ENCODE results near the gene PTPRK. TPM values are rescaled to one million over a fixed set of nuclear protein-coding genes. Genes with fewer than 3 reads are reported as not detected.

The PTPRK gene
- total RNA-seq, 1 experiment from 2014 or later, result 89.3 TPM

DNA sequence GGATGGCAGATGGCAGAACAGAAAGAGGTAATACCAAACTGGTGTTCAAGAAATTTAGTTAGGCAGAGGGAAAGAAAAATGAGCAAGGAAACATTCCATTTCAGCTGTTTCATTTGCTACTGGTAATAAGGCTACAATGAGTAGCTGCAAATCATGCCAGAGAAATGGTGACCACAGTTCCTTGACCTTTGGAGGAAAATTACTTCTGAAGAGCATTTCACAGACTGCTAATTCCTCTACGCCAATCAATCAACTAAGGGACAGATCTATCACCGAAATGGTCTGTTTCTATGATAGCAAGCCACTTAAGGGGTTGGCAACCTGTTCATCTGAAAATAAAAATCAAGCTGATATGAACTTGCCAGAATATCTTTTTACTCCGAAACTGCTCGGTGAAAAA, 119.5 kb downstream of the PTPRK start:
- intact Hi-C loops (cut with micrococcal nuclease; ENCODE audit: unreplicated experiment), result no loop called here
- no peak overlapping the region for H2AFZ ChIP-seq
- no peaks in the 10 kb centered on the region; the same call in 1 of the 2 replicates for H3K36me3 ChIP-seq (ENCODE audit: low read depth)
- no peak overlapping the region for H3K4me2 ChIP-seq
- DNase-seq, result no peak
- H3K27me3 ChIP-seq (ENCODE audit: insufficient read depth, low read depth), result no peaks in the 10 kb centered on the region
- ChIA-PET POLR2A (ENCODE audit: unreplicated experiment) (interaction anchor here (0.7 kb wide), 1 partner anchor 786 kb away, joined by 4 read pairs; no protein-coding TSS in a partner anchor), CTCF (no interaction called here)
- H3K9me3 ChIP-seq (ENCODE audit: insufficient read depth, low read depth), result no peaks in the 10 kb centered on the region
- no peaks in the 10 kb centered on the region; the same call in 1 of the 2 replicates for H3F3A ChIP-seq (ENCODE audit: insufficient read depth, low read depth)
- no peak overlapping the region for H3K4me3 ChIP-seq
- H3K9me2 ChIP-seq (ENCODE audit: insufficient read depth), result no peaks in the 10 kb centered on the region
- TF ChIP-seq EZH2 (IDR thresholded peaks at IDR 0.05; ENCODE audit: low read depth), result no peak
- TF ChIP-seq, protein P1, sequence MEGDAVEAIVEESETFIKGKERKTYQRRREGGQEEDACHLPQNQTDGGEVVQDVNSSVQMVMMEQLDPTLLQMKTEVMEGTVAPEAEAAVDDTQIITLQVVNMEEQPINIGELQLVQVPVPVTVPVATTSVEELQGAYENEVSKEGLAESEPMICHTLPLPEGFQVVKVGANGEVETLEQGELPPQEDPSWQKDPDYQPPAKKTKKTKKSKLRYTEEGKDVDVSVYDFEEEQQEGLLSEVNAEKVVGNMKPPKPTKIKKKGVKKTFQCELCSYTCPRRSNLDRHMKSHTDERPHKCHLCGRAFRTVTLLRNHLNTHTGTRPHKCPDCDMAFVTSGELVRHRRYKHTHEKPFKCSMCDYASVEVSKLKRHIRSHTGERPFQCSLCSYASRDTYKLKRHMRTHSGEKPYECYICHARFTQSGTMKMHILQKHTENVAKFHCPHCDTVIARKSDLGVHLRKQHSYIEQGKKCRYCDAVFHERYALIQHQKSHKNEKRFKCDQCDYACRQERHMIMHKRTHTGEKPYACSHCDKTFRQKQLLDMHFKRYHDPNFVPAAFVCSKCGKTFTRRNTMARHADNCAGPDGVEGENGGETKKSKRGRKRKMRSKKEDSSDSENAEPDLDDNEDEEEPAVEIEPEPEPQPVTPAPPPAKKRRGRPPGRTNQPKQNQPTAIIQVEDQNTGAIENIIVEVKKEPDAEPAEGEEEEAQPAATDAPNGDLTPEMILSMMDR (conservative IDR thresholded peaks at IDR 0.05), result no peak
- no TSS peak for BruUV-seq (replicated peaks)
- H3K79me2 ChIP-seq (ENCODE audit: low read depth), result peaks cover 13% of the 10 kb centered on the region; the same call in 1 of the 2 replicates
- H3K4me1 ChIP-seq (replicated peaks; ENCODE audit: insufficient read depth), result no peaks in the 10 kb centered on the region
- no peak overlapping the region for H3K27ac ChIP-seq
- H4K20me1 ChIP-seq (ENCODE audit: insufficient read depth), result no peaks in the 10 kb centered on the region

DNA sequence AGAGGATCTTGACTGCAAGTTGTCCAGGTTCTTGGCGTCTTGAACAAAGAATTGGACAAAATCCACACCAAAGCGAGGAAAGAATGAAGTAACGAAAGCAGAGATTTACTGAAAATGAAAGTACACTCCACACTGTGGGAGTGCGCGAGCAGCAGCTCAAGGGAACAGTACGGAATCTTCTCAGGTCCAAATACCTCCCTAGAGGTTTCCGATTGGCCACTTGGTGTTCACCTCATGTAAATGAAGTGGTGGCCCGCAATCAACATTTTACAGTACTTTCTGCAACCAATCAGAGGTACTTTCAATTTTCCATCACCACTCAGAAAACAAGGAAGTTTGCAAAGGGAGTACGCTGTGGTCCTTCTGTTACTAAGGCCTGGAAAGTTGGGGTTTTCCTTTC, 122.4 kb downstream of the PTPRK start:
- no peak for TF ChIP-seq EZH2 (IDR thresholded peaks at IDR 0.05; ENCODE audit: low read depth)
- TF ChIP-seq, protein P1 (conservative IDR thresholded peaks at IDR 0.05), result no peak
- CTCF ChIA-PET, result no interaction called here
- POLR2A ChIA-PET (ENCODE audit: unreplicated experiment), result no interaction called here
- Histone ChIP-seq H2AFZ (no peak overlapping the region), H3K4me2 (no peak overlapping the region), H3K4me3 (no peak overlapping the region), H3K36me3 (ENCODE audit: low read depth) (no peaks in the 10 kb centered on the region; the same call in none of the 2 replicates), H3F3A (ENCODE audit: insufficient read depth, low read depth) (peaks cover 10% of the 10 kb centered on the region; the same call in 1 of the 2 replicates), H3K27ac (no peak overlapping the region), H4K20me1 (ENCODE audit: insufficient read depth) (no peaks in the 10 kb centered on the region), H3K9me2 (ENCODE audit: insufficient read depth) (no peaks in the 10 kb centered on the region), H3K79me2 (ENCODE audit: low read depth) (peaks cover 12% of the 10 kb centered on the region; the same call in 1 of the 2 replicates), H3K4me1 (replicated peaks; ENCODE audit: insufficient read depth) (no peaks in the 10 kb centered on the region), H3K27me3 (ENCODE audit: insufficient read depth, low read depth) (no peaks in the 10 kb centered on the region), H3K9me3 (ENCODE audit: insufficient read depth, low read depth) (no peaks in the 10 kb centered on the region)
- DNase-seq, result no peak
- intact Hi-C loops (cut with micrococcal nuclease; ENCODE audit: unreplicated experiment), result no loop called here
- no TSS peak for BruUV-seq (replicated peaks)

DNA sequence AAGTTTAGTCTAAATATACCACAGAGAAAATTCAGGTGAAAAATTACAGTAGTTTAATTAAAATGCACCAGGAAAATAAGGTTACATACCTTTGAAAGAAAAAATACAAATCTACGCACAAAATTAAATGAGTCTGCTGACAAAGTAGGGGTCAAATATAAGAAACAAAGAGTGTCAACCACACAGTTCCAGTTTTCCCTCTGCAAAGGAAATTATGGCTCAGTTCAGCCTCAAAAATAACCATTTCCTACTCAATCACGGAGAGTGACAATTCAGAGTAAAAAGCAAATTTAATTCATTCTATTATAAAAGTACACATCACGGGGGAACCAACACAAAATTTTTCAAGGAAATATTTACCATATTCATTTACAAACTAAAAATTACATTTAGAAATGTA, 124.8 kb downstream of the PTPRK start:
- H3K9me2 ChIP-seq (ENCODE audit: insufficient read depth), result no peaks in the 10 kb centered on the region
- H3K9me3 ChIP-seq (ENCODE audit: insufficient read depth, low read depth), result no peaks in the 10 kb centered on the region
- BruUV-seq (replicated peaks), result no TSS peak
- peaks cover 12% of the 10 kb centered on the region; the same call in 1 of the 2 replicates for H3K79me2 ChIP-seq (ENCODE audit: low read depth)
- TF ChIP-seq, protein P1 (conservative IDR thresholded peaks at IDR 0.05), result no peak
- no peak for TF ChIP-seq EZH2 (IDR thresholded peaks at IDR 0.05; ENCODE audit: low read depth)
- no peaks in the 10 kb centered on the region for H3K4me1 ChIP-seq (replicated peaks; ENCODE audit: insufficient read depth)
- no peak for DNase-seq
- no peak overlapping the region for H3K4me2 ChIP-seq
- CTCF ChIA-PET, result no interaction called here
- H3K27ac ChIP-seq, result no peak overlapping the region
- H4K20me1 ChIP-seq (ENCODE audit: insufficient read depth), result no peaks in the 10 kb centered on the region
- POLR2A ChIA-PET (ENCODE audit: unreplicated experiment), result no interaction called here
- H3K36me3 ChIP-seq (ENCODE audit: low read depth), result no peaks in the 10 kb centered on the region; the same call in none of the 2 replicates
- H3K4me3 ChIP-seq, result no peak overlapping the region
- intact Hi-C loops (cut with micrococcal nuclease; ENCODE audit: unreplicated experiment), result no loop called here
- no peaks in the 10 kb centered on the region for H3K27me3 ChIP-seq (ENCODE audit: insufficient read depth, low read depth)
- peaks cover 15% of the 10 kb centered on the region; the same call in 1 of the 2 replicates for H3F3A ChIP-seq (ENCODE audit: insufficient read depth, low read depth)
- no peak overlapping the region for H2AFZ ChIP-seq
